ENCODE results near the gene STON2.

The STON2 gene

GRCh38 chr14:81323093-81323492 is 77.0 kb downstream of the STON2 start:
- no peak for DNase-seq (ENCODE audit: low spot score)
- in situ Hi-C loops (cut with MboI; ENCODE audit: low sequenced_read_pairs, unreplicated experiment): no loop called here
- TF ChIP-seq, protein P1, sequence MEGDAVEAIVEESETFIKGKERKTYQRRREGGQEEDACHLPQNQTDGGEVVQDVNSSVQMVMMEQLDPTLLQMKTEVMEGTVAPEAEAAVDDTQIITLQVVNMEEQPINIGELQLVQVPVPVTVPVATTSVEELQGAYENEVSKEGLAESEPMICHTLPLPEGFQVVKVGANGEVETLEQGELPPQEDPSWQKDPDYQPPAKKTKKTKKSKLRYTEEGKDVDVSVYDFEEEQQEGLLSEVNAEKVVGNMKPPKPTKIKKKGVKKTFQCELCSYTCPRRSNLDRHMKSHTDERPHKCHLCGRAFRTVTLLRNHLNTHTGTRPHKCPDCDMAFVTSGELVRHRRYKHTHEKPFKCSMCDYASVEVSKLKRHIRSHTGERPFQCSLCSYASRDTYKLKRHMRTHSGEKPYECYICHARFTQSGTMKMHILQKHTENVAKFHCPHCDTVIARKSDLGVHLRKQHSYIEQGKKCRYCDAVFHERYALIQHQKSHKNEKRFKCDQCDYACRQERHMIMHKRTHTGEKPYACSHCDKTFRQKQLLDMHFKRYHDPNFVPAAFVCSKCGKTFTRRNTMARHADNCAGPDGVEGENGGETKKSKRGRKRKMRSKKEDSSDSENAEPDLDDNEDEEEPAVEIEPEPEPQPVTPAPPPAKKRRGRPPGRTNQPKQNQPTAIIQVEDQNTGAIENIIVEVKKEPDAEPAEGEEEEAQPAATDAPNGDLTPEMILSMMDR (IDR thresholded peaks at IDR 0.05; ENCODE audit: borderline replicate concordance, control extremely low read depth, extremely low read depth, insufficient read depth, missing control alignments): no peak

DNA sequence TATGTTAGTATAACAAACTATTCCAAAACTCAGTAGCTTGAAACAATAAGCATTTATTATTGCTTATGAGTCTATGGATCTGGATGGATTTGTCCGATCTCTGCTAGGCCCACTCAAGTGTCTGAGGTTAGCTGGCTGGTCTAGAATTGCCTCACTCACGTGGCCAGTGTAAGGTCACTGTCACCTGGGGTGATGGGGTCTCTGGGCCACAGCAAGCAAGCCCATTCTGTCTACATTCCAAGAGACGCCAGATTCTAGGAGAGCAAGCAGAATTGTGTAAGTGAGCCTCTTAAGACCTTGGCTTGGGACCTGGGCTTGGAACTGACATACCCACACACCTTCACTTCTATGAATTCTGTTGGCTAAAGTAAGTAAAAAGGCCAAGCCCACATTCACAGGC is 80.2 kb downstream of the STON2 start:
- in situ Hi-C loops (cut with MboI; ENCODE audit: low sequenced_read_pairs, unreplicated experiment): no loop called here
- DNase-seq (ENCODE audit: low spot score): no peak
- TF ChIP-seq, protein P1 (IDR thresholded peaks at IDR 0.05; ENCODE audit: borderline replicate concordance, control extremely low read depth, extremely low read depth, insufficient read depth, missing control alignments): no peak

GRCh38 chr14:81319314-81319713 is 80.8 kb downstream of the STON2 start:
- in situ Hi-C loops (cut with MboI; ENCODE audit: low sequenced_read_pairs, unreplicated experiment): no loop called here
- no peak for DNase-seq (ENCODE audit: low spot score)
- TF ChIP-seq, protein P1 (IDR thresholded peaks at IDR 0.05; ENCODE audit: borderline replicate concordance, control extremely low read depth, extremely low read depth, insufficient read depth, missing control alignments): no peak

DNA sequence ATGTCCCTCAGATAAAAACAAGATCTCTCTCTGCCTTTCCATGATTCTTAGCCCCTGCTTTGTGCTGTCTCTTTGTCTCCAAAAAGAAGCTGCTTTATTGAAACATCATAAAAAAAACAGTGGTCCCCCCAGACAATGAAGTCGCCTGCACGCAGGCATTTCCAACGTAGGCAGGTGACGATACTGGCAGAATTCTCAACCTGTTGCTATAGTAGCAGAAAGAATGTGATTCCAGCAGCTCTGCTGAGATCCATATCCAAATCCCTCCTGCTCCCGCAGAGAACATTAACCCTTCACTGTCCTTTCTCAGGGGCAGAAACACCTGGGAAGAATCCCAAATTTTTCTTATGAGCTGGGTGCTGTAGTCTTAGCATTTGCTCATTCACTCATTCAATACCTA is 84.8 kb downstream of the STON2 start:
- TF ChIP-seq, protein P1 (IDR thresholded peaks at IDR 0.05; ENCODE audit: borderline replicate concordance, control extremely low read depth, extremely low read depth, insufficient read depth, missing control alignments): no peak
- DNase-seq (ENCODE audit: low spot score): no peak
- in situ Hi-C loops (cut with MboI; ENCODE audit: low sequenced_read_pairs, unreplicated experiment): no loop called here

GRCh38 chr14:81314443-81315175 is 85.5 kb downstream of the STON2 start:
- DNase-seq (ENCODE audit: low spot score): no peak
- TF ChIP-seq, protein P1 (IDR thresholded peaks at IDR 0.05; ENCODE audit: borderline replicate concordance, control extremely low read depth, extremely low read depth, insufficient read depth, missing control alignments): no peak
- in situ Hi-C loops (cut with MboI; ENCODE audit: low sequenced_read_pairs, unreplicated experiment): no loop called here

DNA sequence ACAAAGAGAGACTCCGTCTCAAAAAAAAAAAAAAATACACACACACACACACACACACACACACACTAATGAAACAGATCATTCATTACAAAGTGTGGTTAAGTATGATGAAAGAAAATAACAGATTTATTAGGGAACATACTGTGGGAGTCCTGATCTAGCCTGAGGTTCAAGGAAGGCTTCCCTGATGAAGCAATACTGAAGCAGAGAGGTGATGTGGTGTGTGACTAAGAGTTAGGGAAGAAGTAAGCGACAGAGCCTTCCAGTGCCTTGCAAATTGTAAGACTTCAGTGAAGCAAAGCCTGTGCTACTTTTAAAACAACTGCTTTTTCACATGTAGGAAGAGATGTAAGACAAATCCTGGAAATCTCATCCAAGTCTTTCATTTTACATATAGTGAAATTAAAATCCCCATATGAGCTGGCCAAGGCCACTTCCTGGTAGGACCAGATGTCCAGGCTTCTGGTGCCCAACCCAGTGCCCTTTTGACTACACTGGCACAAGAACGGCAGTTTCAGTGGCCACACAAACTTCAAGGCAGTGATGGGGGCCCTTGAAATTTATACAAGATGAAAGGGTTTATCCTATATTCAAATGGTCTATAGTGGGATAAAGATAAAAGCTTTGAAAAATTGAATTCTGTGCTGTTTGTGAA is 86.2 kb downstream of the STON2 start:
- in situ Hi-C loops (cut with MboI; ENCODE audit: low sequenced_read_pairs, unreplicated experiment): no loop called here
- DNase-seq (ENCODE audit: low spot score): no peak
- TF ChIP-seq, protein P1 (IDR thresholded peaks at IDR 0.05; ENCODE audit: borderline replicate concordance, control extremely low read depth, extremely low read depth, insufficient read depth, missing control alignments): no peak

Data from GM13976 (cell line).